Smooth muscle cell of the brain vasculature (primary cell): ENCODE measurements around the gene KRTAP10-7.
"Not testable (repeated sequence)": the region's sequence is repeated elsewhere in the genome, so short reads cannot be mapped to it uniquely, and the experiment has no call there.

Experiments
- DNase-seq: peaks from one replicate; pipeline ENCODE4 v3.0.0-alpha.2; 2012; ENCODE audit warnings: low read depth, low spot score

The KRTAP10-7 gene, protein sequence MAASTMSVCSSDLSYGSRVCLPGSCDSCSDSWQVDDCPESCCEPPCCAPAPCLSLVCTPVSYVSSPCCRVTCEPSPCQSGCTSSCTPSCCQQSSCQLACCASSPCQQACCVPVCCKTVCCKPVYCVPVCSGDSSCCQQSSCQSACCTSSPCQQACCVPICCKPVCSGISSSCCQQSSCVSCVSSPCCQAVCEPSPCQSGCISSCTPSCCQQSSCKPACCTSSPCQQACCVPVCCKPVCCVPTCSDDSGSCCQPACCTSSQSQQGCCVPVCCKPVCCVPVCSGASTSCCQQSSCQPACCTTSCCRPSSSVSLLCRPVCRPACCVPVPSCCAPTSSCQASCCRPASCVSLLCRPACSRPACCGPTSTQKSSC

DNA sequence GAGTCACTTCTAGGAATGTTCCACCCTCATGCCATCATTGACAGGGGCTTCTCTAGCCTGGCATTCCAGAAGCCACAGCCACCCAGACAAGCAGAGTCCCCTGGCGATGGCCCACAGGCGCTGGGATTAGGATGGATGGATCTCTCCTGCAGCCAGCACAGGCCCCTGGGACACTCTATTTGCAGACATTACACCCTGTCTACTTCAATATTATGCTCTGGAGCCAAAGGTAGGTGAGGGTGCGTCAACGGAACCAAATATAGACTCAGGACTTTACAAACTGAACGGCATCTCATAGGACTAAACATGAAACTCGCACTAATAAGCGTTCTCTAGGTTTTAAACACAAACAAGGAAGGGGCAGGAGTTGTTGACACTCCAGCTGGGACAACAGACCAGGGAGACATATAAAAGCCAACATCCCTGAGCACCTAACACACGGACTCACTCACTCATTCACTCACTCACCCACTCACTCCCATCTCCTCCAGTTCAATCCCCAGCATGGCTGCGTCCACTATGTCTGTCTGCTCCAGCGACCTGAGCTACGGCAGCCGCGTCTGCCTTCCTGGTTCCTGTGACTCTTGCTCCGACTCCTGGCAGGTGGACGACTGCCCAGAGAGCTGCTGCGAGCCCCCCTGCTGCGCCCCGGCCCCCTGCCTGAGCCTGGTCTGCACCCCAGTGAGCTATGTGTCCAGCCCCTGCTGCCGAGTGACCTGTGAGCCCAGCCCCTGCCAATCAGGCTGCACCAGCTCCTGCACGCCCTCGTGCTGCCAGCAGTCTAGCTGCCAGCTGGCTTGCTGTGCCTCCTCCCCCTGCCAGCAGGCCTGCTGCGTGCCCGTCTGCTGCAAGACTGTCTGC is at the start of gene KRTAP10-7:
KRTAP10-7 (plus strand) TSS at position 480 of the 861 bp plus-strand sequence; CDS start at position 505, 25 bp downstream.
- DNase-seq: not testable (repeated sequence)

DNA sequence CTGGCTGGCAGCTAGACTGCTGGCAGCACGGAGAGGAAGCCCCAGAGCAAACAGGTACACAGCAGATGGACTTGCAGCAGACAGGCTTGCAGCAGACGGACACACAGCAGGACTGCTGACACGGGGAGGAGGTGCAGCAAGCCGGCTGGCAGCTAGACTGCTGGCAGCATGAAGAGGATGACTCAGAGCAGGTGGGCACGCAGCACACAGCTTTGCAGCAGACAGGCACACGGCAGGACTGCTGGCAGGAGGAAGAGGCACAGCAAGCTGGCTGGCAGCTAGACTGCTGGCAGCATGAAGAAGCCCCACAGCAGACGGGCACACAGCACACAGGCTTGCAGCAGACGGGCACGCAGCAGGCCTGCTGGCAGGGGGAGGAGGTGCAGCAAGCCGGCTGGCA is 49.6 kb upstream of the KRTAP10-7 start:
- no peak for DNase-seq

DNA sequence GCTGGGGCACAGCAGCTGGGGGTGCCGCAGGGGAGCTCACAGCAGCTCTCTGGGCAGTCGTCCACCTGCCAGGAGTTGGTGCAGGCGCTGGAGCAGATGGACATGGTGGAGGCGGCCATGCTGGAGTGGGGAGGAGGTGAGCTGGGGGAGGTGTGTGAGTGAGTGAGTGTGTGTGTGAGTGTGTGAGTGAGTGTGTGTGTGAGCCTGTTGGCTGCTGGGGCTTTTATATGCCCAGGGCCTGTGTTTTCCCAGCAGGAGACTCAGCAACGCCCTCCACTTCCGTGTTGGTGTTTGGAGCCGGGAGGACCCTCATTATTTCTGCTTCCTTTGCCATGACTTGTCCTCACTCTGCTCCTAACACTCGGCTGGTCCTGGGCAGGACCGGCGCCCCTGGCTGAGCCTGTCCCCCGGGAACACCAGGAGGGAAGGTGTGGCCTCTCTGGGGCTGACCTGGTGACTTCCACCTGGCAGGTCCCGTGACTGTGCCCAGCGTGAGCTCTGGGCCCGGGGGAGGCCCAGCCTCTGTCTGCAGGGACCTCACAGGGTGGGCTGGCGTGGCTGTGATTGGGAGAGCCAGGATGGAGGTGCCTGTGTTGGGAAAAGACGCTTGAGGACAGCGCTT is 48.9 kb upstream of the KRTAP10-7 start, which contains the start of gene KRTAP10-2:
KRTAP10-2 (minus strand) TSS at position 166 of the 622 bp plus-strand sequence; CDS start at position 119, 47 bp downstream.
- no peak for DNase-seq

DNA sequence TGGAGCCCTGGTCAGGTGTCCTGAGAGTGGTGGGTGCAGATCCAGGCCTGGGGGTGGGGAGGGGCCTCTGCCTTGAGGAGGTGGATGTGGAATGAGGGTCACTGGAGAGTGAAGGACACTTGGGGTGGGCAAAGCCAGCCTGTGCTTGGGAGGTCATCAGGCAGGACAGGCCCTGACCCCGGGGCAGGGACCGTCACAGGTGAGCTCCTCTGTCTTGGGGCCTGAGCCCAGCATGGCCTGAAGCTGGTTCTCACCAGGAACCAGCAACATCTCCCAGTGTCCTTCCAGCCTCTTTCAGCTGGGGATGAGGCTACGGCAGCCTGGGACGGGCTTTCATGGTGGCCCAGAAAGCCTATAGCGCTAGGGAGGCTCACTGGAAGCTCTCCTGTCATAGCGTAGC is 48.3 kb upstream of the KRTAP10-7 start:
- DNase-seq: no peak

DNA sequence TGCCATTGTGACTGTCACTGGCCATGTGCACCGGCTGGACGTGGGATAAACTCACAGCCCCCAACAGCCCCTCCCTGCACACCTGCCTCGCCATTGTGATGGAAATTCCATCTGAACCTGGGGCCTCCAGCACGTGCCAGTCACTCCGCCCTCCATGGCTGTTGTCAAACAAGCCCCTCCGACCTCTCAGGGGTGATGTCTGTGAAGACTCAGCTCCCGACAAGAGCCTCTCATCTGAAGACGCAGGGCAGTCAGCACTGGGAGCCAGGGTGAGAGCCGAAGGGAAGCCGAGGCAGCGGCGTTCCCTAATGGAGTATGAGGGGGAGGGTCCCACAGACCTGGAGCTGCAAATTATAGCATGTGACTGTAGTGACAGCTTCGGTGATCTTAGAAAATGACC is 47.7 kb upstream of the KRTAP10-7 start:
- no peak for DNase-seq

DNA sequence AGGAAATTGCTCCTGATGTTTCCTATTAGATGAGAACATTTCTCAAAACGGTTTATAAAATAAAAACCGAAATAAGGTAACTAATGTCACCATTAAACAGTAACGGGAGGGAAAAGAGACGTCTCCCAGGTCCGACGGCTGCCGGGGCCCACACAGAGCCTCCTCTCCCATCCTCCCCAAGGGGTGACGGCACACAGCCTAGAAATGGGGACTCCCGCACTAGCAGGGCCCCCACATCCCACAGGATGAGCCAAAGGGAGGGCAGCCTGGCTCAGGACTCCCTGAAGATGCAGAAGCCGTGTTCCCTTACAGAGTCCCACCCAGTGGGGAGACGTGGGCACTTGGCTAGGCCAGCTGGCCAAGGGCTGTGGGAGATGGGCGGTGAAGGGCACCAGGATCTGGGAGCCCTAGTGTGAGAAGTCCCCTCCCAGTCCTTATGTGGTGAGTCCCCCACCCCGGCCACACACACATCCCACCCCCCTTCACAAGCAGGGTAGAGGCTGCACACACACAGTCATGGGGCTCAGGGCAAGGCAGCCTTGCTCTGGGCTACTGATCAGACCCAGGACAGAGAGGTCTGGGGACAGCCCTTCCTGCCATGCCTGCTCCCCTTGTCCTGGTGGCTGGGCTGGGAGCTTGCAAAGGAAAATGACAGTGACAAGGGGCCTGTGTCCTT is 45.1 kb upstream of the KRTAP10-7 start:
- DNase-seq: no peak

DNA sequence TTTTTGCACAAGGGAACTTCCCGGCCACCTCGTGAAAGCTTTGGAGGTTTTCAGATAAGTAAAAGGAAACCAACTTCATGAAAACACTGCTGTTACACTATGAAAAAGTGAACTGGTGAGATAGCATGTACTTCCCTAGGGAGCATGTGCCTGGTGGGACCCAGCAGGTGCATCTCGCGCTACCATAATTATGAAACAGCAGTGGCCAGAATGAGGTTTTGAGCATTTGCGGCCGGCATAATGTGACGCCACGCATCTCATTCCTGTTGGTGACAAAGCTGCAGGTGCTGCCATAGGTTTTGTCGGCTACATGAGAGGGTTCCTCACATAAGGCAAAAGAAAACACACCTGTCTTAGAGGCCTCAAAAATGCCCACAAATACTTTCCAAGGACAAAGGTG is 43.5 kb upstream of the KRTAP10-7 start:
- DNase-seq: no peak

DNA sequence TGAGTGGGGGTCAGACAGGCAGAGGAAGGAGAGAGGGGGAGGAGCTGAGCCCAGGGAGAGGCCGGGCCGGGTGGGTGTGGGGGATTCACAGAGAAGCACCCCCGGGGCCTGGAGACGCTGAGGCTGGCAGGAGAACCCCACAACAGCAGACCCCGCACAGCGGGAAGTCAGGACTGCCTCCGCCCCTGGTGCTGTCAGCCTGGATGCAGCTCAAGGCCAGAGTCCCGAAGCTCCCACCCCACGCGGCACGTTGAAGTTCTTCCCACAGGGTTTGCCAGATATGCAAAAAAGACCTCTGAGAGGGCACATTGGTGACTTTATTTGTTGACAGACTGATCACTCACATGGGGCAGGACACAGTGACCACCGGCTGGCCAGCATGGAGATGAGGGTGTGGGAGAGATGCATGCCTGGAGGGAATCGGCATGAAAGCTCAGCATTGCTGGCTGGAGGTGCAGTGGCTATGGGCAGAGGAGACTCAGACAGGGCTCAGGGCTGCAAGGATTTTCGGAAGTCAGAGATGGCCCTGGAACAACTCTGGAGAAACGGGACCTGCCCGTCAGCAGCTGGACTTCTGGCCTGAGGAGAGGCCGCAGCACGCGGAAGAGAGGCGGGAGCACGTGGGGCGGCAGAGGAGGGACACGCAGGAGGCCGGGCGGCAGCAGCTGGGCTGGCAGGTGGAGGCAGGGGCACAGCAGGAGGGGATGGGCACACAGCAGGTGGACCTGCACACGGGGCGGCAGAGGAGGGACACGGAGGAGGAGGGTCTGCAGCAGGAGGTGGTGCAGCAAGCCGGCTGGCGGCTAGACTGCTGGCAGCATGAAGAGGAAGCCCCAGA is 42.7 kb upstream of the KRTAP10-7 start:
- no peak for DNase-seq

DNA sequence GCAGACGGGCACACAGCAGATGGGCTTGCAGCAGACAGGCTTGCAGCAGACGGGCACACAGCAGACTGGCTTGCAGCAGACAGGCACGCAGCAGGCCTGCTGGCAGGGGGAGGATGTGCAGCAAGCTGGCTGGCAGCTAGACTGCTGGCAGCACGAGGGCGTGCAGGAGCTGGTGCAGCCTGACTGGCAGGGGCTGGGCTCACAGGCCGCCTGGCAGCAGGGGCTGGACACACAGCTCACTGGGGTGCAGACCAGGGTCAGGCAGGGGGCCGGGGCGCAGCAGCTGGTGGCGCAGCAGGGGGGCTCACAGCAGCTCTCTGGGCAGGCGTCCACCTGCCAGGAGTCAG is 42.1 kb upstream of the KRTAP10-7 start:
- not testable (repeated sequence) for DNase-seq

DNA sequence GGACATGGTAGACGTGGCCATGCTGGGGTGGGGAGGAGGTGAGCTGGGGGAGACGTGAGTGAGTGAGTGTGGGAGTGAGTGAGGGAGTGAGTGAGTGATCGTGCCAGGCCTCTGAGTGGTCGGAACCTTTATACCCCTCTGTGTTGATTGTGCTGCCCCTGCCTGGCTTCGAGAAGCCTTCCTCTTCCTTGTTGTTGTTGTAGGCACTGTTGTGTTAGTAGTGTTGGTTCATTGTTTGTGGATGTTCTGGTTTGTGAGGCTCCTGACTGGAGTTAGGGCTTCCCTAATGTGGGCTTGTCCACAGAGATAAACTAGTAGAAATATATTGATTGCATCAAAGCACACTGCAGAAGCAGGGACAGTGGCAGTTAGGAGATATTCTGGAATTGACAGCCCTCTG is 41.7 kb upstream of the KRTAP10-7 start, which contains the start of gene KRTAP10-3:
KRTAP10-3 (minus strand) TSS at position 101 of the 400 bp plus-strand sequence; CDS start at position 21, 80 bp downstream.
- no peak for DNase-seq

DNA sequence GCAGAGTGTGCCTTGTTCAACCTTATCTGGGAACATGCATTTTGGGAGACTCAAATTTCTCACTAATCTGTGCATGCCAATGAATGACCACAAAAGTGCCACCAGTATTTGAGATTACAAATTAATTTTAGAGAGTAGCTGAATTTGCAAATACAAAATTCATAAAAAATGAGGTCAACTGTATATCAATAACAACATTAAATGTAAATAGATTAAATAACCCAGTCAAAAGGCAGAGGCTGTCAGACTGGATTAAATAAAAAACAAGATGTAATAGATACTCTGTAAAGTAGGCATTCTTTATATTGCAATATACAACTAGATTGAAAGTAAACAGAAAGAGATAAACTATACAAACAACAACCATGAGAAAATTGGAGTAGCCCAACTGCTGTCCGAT is 36.3 kb upstream of the KRTAP10-7 start:
- no peak for DNase-seq

DNA sequence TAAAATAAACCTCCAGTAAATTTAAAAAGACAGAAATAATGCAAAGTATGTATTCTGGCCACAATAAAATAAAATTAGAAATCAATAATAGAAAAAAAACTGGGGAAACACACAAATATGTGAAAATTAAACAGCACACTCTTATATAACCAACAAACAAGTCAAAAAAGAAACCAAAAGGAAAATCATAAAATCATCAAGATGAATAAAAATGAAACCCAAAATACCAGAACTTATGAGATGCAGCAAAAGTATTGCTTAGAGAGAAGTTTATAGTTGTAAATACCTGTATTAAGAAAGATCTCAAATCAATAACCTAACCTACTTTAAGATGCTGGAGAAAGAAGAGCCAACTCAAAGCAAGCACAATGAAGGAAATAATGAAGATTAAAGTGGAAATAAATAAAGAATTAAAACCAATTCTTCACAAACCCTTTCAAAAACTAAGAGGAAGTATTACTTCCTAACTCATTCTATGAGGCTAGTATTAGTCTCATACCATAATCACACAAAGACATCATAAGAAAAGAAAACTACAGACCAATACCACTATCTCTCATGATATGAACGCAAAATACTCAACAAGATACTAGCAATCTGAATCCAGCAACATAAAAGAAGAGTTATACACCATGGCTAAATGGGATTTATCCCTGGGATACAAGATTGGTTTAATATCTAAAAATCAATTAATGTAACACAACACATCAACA is 35.4 kb upstream of the KRTAP10-7 start:
- no peak for DNase-seq

DNA sequence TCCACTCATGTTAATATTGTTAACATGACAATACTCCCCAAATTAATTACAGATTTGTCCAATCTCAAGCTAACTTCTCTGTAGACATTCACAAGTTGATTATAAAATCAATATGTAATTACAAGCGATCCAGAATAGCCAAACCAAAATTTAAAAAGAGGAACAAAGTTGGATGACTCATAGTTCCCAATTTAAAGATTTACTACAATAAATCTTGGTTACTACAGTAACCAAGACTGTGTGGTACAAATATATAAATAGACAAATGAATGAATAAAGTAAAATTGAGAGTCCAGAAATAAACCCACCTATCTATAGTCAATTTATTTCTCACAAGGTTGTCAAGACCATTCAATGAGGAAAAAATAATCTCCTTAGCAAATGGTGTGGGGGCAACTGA is 34.0 kb upstream of the KRTAP10-7 start:
- DNase-seq: no peak

DNA sequence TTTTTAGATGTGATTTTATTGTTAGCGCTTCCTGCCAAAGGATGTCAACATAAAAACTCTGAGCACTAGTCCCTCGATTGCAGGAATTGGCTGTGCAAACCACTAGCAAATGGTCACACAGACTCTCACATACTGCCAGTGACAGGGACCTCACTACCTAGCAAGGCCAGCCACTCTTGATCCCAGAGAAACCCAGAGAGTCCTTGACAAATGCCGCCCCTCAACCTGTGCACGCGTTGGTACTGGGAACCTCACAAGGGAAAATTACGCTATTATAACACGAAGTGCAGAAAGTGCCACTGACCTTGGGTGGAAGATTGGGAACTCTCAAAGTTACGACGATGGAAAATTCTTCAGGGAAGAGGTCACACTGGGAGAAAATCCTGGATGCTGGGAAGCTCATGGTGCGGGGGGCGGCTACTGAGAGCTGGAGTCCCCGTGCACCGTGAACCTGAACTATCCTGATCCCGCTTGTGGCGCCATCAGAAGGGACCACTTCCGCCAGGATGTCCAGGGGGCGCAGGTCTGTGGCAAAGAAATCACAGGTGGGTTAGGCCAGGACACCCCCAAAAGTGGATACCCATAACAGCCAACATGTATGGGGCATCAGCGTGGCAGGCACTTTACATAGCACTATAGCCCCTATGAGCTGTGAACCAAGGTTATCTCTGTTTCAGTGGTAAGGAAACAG is 32.8 kb upstream of the KRTAP10-7 start:
- DNase-seq: no peak

DNA sequence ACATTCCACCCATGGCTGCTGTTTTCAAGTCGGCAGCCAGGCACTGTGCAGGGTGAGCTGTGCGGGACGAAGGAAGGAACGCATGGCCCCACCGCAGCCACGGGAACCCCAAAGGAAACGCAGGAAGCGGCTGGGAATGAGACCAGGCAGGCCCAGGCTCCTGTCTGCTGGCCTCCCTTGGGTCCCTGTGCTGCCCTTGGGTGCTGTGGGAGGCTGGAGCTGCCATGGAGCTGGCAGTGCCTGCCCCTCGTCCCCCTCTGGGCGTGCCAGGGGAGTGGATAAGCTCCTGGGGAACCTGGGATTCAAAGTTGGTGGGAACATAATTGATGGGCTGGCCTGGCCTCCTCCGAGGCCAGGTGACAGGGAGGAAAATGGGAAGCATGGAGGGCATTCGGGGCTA is 32.1 kb upstream of the KRTAP10-7 start:
- DNase-seq: no peak

DNA sequence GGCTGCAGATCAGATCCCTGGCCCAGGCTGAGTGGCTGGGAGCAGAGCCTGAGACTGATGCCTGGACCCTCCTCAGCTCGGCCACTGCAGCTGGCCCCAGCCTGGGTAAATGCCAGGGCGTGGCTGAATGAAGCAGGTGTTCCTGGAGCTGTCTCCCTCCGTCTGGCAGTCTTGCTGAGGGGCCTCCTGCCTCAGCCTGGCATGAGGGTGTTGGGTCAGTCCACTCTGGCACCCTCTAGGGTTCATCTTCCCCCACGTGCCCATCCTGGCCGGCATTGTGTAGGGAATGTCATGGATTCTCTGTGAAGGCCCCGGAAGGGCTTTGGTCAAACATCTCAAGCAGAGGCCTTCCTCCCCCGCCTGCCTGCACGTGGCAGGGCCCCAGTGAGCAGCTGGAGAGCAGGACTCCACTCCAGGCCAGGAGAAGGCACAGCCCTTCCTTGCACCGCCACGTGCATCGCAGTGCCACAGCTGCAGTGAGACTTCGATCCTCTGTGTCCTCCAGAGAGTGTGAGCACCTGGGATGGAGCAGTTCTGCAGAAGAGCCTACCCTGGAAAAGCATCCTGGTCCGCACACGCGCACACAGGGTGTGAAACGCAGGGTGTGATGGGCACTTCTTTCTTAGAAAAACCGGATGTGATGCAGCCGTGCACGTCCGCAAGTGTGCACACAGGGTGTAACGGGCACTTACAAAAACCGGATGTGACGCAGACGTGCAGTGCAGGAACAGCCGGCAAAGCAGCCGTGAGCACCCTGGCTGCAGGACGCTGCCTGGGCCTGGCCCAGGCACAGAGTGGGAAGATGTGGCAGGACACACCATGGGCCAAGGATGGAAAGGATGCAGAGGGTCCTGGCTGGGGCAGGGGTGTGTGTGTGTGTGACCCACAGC is 31.5 kb upstream of the KRTAP10-7 start:
- DNase-seq: no peak

DNA sequence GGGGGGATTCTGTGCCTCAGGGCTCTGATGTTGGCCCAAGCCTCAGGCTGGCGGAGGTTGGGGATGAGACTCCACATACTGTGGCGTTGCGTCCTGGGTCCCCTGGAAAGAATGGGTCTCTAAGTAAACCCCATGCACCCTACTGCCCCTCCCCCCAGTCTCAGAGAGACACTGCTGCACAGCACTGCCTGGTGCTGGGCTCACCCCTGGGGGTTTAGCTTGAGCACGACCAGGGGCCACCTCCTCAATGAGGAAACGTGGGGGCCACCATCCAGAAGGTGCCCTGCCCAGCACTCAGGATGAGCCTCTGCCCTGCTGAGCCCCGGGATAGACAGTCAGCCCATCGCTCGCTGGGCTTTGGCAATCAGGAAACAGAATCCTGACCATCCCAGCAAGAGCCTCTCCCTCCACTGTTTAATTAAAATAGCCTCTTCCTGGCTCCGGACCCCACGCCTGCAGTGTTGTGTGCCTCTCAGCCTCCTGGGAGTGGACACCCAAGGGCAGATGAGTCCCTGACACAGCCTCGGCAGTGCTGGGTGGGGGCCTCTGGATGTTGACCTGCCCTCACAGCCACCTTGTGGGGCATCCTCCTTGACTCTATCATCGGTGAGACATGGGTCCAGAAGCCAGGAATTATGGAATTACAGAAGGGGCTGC is 30.4 kb upstream of the KRTAP10-7 start:
- DNase-seq: no peak

DNA sequence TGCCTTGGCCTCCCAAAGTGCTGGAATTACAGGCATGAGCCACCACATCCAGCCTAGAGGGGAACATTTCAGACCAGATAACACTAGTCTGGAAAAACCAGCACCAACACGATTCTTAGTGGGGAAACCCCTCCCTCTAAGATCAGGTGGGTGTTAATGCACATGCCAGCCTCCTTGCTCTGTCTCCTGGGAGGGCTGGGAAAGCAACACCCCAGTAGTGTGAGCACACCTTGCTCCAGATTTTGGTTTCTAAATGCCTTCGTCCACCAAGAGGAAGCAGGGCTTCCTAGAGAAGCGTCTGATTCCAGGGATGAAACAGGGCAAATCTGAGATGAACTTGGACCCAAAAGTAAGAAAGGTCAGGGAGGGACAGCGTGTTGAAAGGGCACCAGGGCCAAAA is 29.1 kb upstream of the KRTAP10-7 start:
- no peak for DNase-seq
